ENCODE measurements around the gene HHIP.
"Not testable (repeated sequence)": the region's sequence is repeated elsewhere in the genome, so short reads cannot be mapped to it uniquely, and the experiment has no call there.

The HHIP gene

DNA sequence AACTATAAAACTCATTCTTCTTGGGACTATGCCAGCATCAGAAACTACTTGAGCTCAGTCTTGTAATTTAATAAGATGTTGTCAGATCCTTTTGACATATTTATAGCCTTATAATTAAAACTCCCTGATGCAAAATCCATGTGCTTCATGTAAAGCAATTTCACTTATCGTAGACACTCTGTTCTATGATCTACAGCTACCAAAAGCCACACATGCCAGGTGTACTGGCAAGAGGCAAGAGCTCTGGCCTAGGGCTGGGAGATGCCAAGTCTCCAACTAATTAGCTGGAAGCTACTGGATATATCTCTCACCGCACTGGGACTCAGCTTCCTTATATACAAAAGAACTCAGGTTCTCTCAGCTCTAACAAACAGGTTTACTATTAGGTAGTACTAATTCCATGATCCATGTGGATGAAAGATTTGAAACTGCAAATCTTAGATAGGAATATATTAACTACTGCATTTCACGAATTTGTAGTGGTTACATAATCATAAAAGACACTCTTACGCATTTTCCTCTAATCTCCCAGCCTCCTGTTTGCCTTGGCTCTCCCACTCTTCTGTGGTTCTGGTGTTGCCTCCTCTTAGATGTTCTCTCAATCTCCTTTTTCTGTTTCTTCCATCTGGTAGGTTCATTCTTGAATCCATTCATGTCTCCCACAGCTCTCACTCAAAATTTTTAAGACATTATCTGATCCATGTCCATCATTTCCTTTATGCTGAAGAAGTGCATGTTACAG lies 103.0 kb downstream of the HHIP start:
- DNase-seq (ENCODE audit: low read depth, low spot score), result peak; percentile 17

GRCh38 chr4:144750348-144750747 lies 104.4 kb downstream of the HHIP start:
- no peak for DNase-seq (ENCODE audit: low read depth, low spot score)

GRCh38 chr4:144754562-144755410 lies 108.8 kb downstream of the HHIP start:
- peak; percentile 62 for DNase-seq (ENCODE audit: low read depth, low spot score)

GRCh38 chr4:144757969-144758368 lies 112.0 kb downstream of the HHIP start:
- DNase-seq (ENCODE audit: low read depth, low spot score), result no peak

DNA sequence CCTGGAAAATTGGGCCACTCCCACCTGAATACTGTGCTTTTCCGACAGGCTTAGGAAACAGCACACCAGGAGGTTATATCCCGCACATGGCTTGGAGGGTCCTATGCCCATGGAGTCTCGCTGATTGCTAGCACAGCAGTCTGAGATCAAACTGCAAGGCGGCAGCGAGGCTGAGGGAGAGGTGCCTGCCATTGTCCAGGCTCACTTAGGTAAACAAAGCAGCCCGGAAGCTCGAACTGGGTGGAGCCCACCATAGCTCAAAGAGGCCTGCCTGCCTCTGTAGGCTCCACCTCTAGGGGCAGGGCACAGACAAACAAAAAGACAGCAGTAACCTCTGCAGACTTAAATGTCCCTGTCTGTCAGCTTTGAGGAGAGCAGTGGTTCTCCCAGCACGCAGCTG lies 122.9 kb downstream of the HHIP start:
- not testable (repeated sequence) for DNase-seq (ENCODE audit: low read depth, low spot score)

GRCh38 chr4:144778364-144778763 lies 132.4 kb downstream of the HHIP start:
- DNase-seq (ENCODE audit: low read depth, low spot score), result no peak

- peak; percentile 69 for DNase-seq (ENCODE audit: low read depth, low spot score)
Observed at GRCh38 chr4:144782345-144782744, 136.4 kb downstream of the HHIP start.

- no peak for DNase-seq (ENCODE audit: low read depth, low spot score)
Observed at GRCh38 chr4:144785961-144786360, 140.0 kb downstream of the HHIP start.

DNA sequence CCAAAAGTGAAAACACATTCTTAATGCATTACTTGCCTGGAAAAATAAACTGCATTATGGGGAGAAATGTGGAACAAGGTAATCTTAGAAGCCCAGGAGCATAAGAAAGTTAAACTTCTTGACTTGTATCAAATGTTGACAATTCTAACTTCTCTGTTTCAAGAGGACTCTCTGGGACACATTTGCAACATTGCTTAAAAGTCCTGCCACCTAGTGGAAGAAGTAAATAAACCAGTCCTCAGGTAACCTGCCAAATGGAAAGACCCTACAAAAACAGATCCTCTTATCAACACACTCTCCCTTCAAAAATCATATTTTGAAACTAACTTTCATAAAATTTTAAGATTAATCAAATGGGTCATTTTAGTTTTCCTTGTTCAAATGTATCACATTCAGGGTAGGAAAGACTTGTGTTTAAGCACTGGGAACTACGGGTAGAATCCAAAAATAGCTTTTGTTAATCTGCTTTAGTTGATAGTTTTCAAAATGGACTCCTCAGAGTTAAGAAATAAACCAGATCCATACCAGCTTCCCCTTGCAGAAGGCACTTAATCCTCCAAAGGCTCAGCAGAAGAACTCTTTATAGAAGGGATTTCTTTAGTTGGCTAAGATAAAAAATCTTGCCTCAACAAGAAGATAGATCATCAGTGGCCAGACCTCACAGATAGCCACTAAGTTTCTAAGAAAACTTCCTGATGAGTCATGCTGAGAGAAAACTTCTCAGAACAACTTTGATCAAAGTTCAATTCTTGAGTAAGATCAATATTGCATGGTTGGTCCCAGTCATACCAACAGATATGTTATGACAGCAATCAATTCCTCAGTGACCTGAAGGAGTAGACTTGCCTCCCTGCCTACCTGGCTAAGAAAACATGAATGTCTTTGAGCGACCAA lies 141.7 kb downstream of the HHIP start:
- peak; percentile 61 for DNase-seq (ENCODE audit: low read depth, low spot score)

DNA sequence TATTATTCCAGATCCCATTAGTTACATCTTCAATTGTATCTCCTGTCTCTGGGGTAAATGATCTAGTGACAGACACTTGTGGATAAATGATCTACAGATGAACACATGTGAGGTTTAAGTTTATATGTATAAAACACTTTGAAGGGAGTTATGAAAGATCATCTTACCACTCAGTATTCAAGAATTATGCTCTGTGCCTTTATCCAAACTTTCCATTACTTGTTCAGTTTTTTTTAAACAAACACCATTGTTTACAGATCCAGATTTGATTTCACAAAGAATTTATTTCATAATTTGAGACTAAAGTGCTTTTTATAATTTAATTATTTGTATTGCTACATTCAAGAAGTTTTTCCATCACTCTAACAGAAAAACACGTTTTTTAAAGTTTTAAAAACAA lies 142.5 kb downstream of the HHIP start:
- no peak for DNase-seq (ENCODE audit: low read depth, low spot score)

- DNase-seq (ENCODE audit: low read depth, low spot score), result not testable (repeated sequence)
Observed at GRCh38 chr4:144791933-144792332, 146.0 kb downstream of the HHIP start.
